Prostate gland (tissue), 2 donors: ENCODE data around the gene PANK3. TPM values are rescaled to one million over a fixed set of nuclear protein-coding genes. Genes with fewer than 3 reads are reported as not detected.
"Not testable (repeated sequence)": the region's sequence is repeated elsewhere in the genome, so short reads cannot be mapped to it uniquely, and the experiment has no call there.

Experiments
- DNase-seq: peaks from one replicate; pipeline ENCODE4 v3.0.0-alpha.2; 2019; ENCODE audit warnings: low spot score
- H3K27ac ChIP-seq, 2 donors: fragments of 200-600 bp; sonication (generic); 2 replicates each; pipeline ENCODE4 v1.5.1; 2017 to 2019
- H3K27me3 ChIP-seq: fragments of 200-600 bp; sonication (generic); replicated peaks from 2 replicates; pipeline ENCODE4 v1.5.1; 2019; ENCODE audit not compliant: insufficient read depth
- H3K36me3 ChIP-seq, 2 donors: fragments of 200-600 bp; sonication (generic); 1 replicate in 1 of 2; 2 replicates in 1 of 2; pipeline versions ENCODE4 v1.5.1 to v1.8.1; 2017 to 2019
- H3K4me1 ChIP-seq: fragments of 200-600 bp; sonication (generic); replicated peaks from 2 replicates; pipeline ENCODE4 v1.5.1; 2019
- H3K4me3 ChIP-seq, 2 donors: fragments of 200-600 bp; sonication (generic); 2 replicates each; pipeline ENCODE4 v1.5.1; 2017 to 2019
- H3K9me3 ChIP-seq: fragments of 200-600 bp; sonication (generic); 2 replicates; pipeline ENCODE4 v1.5.1; 2017
- POLR2A ChIP-seq: fragments of 450-650 bp; IDR thresholded peaks from one replicate; pipeline ENCODE4 v1.6.1; 2016; ENCODE audit warnings: antibody characterized with exemption, mild to moderate bottlenecking
- POLR2AphosphoS5 ChIP-seq: sonication (generic); formaldehyde crosslinking; IDR thresholded peaks from one replicate; pipeline ENCODE4 v1.6.1; 2017; ENCODE audit warnings: antibody characterized with exemption
- WGBS: methylation state at CpG from one replicate; pipeline ENCODE4 v1.1.5; 2018; 5-methylcytosine and 5-hydroxymethylcytosine counted together
- intact Hi-C: fragments of 100-400 bp; cut with DNase I; formaldehyde crosslinking; loops from one replicate; pipeline ENCODE4 v1.14.2; 2022
- total RNA-seq, 2 donors: library from RNA; depleted of rRNA; stranded (reverse); fragments of >200 nt; gene quantifications; one replicate each; pipeline ENCODE4 v1.1.0, GENCODE V29; 2016
- TF ChIP-seq, protein P1 (sequence below), 4 experiments: fragments of 200-600 bp in 2 of 4; fragments of 450-650 bp in 2 of 4; sonication (generic) in 2 of 4; IDR thresholded peaks; 1 replicate in 3 of 4; 2 replicates in 1 of 4; pipeline ENCODE4 v1.5.1; 2016 to 2019; ENCODE audit warnings: antibody characterized with exemption in 4 of 4, mild to moderate bottlenecking in 2 of 4, moderate library complexity in 2 of 4

Gene PANK3
- total RNA-seq, 2 donors from 2014 or later: 24.8 to 48.7 TPM

DNA sequence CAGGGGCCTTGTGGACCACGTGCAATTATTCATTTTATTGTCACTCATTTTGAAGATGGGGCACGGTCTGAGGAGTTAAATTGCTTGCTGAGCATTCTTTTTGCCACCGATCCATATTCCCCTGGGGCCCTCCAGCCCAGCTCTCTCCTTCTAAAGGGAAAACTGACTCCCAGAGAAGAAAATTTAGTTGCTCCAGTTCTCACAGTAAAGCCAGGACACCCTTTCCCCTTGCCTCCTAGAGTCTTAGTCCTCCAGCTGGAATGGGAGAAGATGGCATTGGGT, 1.0 kb upstream of the PANK3 start:
- Histone ChIP-seq H3K9me3 (no peaks in the 10 kb centered on the region), H3K4me3 (peak overlapping the region; percentile 87 to 94), H3K27me3 (no peaks in the 10 kb centered on the region), H3K4me1 (no peaks in the 10 kb centered on the region), H3K27ac (peak overlapping the region; percentile 94 to 98), H3K36me3 (no peaks in the 10 kb centered on the region)
- intact Hi-C loops: no loop called here
- TF ChIP-seq, protein P1, sequence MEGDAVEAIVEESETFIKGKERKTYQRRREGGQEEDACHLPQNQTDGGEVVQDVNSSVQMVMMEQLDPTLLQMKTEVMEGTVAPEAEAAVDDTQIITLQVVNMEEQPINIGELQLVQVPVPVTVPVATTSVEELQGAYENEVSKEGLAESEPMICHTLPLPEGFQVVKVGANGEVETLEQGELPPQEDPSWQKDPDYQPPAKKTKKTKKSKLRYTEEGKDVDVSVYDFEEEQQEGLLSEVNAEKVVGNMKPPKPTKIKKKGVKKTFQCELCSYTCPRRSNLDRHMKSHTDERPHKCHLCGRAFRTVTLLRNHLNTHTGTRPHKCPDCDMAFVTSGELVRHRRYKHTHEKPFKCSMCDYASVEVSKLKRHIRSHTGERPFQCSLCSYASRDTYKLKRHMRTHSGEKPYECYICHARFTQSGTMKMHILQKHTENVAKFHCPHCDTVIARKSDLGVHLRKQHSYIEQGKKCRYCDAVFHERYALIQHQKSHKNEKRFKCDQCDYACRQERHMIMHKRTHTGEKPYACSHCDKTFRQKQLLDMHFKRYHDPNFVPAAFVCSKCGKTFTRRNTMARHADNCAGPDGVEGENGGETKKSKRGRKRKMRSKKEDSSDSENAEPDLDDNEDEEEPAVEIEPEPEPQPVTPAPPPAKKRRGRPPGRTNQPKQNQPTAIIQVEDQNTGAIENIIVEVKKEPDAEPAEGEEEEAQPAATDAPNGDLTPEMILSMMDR (IDR thresholded peaks at IDR 0.05): no peak
- no peak for TF ChIP-seq POLR2AphosphoS5
- no peak for TF ChIP-seq POLR2A
- DNase-seq: no peak
- WGBS: 22% methylated on average over 3 of the region's 3 CpGs

DNA sequence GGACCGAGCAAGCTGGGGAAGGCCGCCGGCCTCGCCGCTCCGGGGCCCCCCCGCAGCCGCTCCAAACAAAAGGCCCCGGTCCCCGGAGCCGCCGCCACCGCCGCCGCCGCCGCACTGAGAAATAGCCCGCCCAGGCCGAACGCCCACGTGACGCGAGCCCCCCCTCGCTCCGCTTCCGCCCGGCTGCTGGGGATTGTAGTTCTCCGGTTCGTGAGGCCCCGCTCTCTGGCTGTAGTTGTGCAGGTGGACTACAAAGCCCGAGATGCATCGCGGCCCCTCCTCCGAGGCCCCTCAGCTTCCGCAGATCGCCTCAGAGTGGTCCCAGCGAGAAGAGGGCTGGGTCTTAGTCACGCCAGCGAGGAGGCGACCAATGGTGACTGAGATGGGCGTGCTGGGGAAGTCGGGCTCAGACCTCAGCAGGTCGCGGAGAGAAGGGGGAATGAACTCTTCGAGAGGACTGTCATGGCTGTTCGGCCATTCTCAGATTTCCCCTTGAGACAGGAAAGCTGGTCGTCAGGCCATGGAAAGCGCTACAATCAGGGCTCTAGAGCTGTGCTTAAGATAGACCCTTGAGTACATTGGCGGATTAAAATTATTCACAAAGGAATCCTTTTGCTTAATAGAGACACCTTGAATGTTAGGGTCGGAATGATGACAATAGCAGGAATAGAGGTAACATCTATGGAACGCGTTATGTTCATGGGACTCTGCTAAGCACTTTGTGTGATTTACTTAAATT, 489 bp upstream of the PANK3 start:
- peak overlapping the region; percentile 94 to 98 for H3K27ac ChIP-seq
- DNase-seq: peak; percentile 99
- no peaks in the 10 kb centered on the region for H3K9me3 ChIP-seq
- WGBS: 2% methylated on average over 50 of the region's 52 CpGs
- no peaks in the 10 kb centered on the region for H3K27me3 ChIP-seq
- H3K4me3 ChIP-seq: peak overlapping the region; percentile 87 to 94
- intact Hi-C loops: loop anchor here (5.0 kb wide), 1 partner anchor 92 kb away; the partner anchor contains the start of gene RARS1
- H3K36me3 ChIP-seq: no peaks in the 10 kb centered on the region
- peak; percentile 98 for TF ChIP-seq POLR2AphosphoS5
- TF ChIP-seq POLR2A: peak; percentile 84
- TF ChIP-seq, protein P1 (IDR thresholded peaks at IDR 0.05): no peak
- no peaks in the 10 kb centered on the region for H3K4me1 ChIP-seq

DNA sequence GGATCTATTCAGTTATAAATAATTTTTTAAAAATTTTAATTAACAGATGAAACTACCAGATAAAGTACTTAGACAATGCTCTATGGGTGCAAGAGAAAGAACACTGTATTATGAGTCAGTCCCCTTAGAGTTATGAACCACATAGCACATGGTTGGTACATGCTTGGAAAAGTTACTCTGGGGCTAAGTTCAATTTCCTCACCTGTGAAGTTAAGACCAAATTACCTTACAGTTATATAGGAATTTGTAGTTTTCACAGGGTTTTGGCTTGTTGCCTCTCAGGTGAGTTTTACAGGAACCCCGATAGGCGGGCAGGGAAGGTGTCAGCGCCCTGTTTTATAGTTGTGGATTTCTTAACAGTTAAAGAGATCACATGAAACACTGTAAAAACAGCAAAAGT, 1.2 kb downstream of the PANK3 start:
- intact Hi-C loops: loop anchor here (5.0 kb wide), 1 partner anchor 91 kb away; the partner anchor contains the start of gene RARS1
- H3K27me3 ChIP-seq: no peaks in the 10 kb centered on the region
- WGBS: 3% methylated on average over 3 of the region's 3 CpGs
- no peak for TF ChIP-seq POLR2A
- no peak for TF ChIP-seq POLR2AphosphoS5
- TF ChIP-seq, protein P1 (IDR thresholded peaks at IDR 0.05): no peak
- H3K9me3 ChIP-seq: no peaks in the 10 kb centered on the region
- DNase-seq: no peak
- peak overlapping the region; percentile 87 to 94 for H3K4me3 ChIP-seq
- H3K4me1 ChIP-seq: no peaks in the 10 kb centered on the region
- no peaks in the 10 kb centered on the region for H3K36me3 ChIP-seq
- peak overlapping the region; percentile 94 to 98 for H3K27ac ChIP-seq

DNA sequence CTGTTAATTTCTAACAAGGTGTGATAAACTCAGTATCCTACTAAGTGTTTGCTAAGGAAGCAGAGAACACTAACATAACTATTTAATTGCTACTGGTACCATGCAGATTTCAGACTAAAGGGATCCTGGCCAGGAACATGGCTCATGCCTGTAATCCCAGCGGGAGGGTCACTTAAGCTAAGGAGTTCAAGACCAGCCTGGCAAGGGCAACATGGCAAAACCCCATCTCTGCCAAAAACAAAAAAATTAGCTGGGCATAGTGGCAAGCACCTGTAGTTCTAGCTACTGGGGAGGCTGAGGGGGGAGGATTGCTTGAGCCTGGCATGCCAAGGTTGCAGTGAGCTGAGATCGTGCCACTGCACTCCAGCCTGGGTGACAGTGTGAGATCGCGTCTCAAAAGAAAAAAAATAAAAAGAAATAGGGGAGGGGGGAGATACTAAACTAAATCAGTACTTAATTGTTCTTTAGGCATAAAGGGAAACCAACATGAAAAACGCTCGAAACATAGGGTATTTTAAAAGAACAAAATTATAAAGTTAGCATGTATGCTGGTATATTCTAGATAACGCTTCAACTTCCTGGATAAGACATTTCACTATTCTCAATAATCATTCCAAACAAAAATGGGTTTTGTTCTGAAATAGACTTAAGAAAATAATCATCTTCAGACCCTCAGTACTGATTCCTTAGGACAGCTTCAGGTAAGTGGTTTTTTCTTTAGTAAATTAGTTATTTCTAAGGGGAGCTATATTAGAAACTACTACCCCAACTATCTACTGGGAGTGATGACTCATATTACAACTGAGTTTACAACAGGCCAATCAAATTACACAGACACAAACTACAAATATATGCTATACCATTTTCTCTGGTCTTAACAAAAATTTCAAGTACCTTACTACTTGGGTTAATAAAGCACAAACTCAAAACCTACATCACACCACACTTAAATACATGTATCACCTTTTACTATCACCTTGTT, 3.5 kb downstream of the PANK3 start:
- Histone ChIP-seq H3K4me1 (no peaks in the 10 kb centered on the region), H3K27me3 (no peaks in the 10 kb centered on the region), H3K27ac (no peak overlapping the region), H3K9me3 (no peaks in the 10 kb centered on the region), H3K4me3 (no peak overlapping the region), H3K36me3 (no peaks in the 10 kb centered on the region)
- TF ChIP-seq POLR2AphosphoS5: no peak
- TF ChIP-seq POLR2A: no peak
- TF ChIP-seq, protein P1 (IDR thresholded peaks at IDR 0.05): no peak
- 90% methylated on average over 7 of the region's 7 CpGs for WGBS
- DNase-seq: no peak
- intact Hi-C loops: loop anchor here (5.0 kb wide), 1 partner anchor 88 kb away; the partner anchor contains the start of gene RARS1

DNA sequence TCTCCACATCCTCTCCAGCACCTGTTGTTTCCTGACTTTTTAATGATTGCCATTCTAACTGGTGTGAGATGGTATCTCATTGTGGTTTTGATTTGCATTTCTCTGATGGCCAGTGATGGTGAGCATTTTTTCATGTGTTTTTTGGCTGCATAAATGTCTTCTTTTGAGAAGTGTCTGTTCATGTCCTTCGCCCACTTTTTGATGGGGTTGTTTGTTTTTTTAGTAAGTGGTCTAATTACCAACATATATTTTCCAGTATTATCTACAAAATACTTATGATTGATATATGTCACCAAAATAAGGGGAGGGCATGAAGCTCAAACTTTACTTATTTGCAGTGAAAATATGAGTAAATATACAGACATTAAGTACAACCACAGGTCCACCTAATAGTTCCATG, 5.0 kb downstream of the PANK3 start:
- H3K4me1 ChIP-seq, H3K27me3 ChIP-seq, DNase-seq, intact Hi-C loops, H3K4me3 ChIP-seq, H3K9me3 ChIP-seq, H3K27ac ChIP-seq, H3K36me3 ChIP-seq: not testable (repeated sequence)
- 96% methylated on average over 1 of the region's 1 CpG for WGBS

DNA sequence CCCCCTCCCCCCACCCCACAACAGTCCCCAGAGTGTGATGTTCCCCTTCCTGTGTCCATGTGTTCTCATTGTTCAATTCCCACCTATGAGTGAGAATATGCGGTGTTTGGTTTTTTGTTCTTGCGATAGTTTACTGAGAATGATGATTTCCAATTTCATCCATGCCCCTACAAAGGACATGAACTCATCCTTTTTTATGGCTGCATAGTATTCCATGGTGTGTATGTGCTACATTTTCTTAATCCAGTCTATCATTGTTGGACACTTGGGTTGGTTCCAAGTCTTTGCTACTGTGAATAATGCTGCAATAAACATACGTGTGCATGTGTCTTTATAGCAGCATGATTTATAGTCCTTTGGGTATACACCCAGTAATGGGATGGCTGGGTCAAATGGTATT, 5.5 kb downstream of the PANK3 start:
- H3K36me3 ChIP-seq, DNase-seq, H3K27me3 ChIP-seq, H3K9me3 ChIP-seq, H3K27ac ChIP-seq, H3K4me3 ChIP-seq, H3K4me1 ChIP-seq, intact Hi-C loops: not testable (repeated sequence)
- 86% methylated on average over 2 of the region's 3 CpGs for WGBS
